GM12872 (cell line): ENCODE results near the gene MRPL36.

ENCODE experiments used
- CTCF ChIP-seq: IDR thresholded peaks from 3 replicates; pipeline ENCODE4 v1.5.1; 2011; ENCODE audit warnings: low read depth, mild to moderate bottlenecking, low read length, moderate library complexity; ENCODE audit not compliant: insufficient read depth

Gene MRPL36

DNA sequence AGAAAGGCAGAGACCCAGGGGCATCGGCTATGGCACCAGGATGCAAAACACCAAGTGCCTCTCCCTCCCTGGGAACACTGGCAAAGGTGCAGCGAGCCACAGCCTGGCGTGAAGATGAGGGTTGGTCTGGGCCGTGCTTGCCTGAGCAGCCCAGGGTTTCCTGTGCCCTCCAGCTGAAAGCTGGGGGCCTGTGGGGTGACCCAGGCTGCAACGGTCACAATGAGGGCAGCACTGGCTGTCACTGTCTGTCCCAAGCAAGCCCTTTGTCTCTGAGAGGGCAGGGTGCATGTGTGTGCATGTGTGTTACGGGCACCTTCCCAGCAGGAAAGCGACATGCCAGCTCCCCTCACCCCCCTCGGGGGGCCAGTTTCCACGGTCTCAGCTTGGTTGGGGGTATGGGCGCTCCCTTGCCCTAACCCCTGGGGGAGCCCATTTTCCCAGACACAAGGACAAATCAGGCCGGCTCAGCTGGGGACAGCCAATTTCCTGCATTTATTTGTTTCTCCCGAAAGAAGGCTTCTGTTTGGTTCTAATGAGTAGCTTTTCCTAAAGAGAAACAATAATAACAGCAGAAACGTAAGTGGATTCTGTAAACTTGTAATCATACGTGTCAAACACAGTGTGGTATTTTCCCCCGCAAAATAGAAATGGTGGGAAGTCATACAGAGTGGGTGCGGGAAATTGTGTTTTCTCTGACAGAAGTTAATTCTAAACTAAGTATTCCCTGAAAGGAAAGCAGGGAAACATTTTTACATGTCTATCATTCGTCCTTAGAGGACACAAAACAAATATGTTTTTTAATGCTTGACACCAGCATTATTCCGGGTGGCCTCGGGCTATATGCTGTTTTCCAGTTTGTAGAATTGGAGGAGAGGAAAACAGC is 21.3 kb downstream of the MRPL36 start:
- no peak for TF ChIP-seq CTCF

- TF ChIP-seq CTCF = no peak
Observed at GRCh38 chr5:1777281-1778137, 22.1 kb downstream of the MRPL36 start.

DNA sequence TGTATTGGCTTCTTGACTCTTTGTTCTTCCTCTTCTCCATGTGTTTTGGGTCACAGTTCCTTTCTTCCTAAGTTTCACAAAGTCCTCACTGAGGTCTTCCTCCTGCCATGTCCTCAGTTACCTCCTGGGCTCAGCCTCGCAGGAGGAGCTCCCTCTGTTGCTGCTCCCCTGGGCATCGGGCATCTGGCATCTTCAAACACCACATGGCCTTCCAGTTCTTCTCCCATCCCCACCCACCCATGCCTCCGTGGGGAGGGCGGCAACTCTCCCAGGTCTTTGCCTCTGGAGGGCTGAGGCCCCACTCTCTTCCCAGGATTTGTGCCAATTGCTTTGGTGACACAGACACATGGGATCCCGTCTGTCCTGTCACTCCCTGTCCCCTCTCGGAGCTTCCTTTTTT is 22.8 kb downstream of the MRPL36 start:
- no peak for TF ChIP-seq CTCF

- peak; percentile 55; the same call in 2 of the 3 replicates for TF ChIP-seq CTCF
Observed at GRCh38 chr5:1772634-1773033, 27.0 kb downstream of the MRPL36 start.

DNA sequence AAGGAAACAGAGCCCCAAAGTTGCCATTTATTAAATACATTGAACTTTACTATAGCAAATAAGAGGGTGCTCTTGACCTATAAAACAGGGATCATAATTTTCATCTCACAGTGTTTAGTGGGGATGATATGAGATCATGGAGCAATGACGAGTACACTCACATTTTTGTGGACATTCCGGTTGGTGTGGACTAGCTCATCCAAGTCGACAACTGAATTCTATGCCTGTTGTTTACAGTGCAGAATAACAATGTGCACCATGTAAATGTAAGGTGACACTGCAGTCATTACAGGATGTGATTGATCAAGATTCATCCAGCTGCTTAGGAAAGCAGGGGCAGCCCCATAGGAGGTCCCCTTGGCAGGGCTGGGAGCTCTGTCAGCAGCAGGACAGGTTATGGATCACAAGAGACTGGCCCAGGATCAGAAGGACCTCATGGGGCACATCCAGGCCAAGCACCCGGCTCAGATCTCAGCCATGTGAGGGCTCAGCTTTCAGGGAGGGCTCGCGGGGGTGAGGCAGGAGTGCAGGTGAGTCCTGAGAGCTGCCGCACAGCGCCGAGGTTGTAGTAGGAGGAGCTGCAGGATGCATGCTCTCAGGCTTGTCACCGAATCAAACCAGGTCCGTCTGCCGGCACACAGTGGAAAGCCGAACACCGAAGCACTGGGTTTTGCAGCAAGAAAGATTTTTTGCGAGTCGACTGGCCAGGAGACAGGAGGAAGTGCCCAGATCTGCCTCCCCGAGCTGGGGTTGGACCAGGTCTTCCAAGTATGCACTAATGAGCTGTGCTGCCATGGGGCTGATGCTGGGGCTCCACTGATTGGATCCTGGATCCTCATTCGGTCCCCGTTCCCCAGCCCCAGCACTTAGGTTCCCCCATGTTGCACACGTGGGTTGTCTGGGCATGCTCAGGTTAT is 28.2 kb downstream of the MRPL36 start:
- no peak for TF ChIP-seq CTCF

GRCh38 chr5:1770443-1770802 is 29.2 kb downstream of the MRPL36 start:
- TF ChIP-seq CTCF = no peak
